Keratinocyte (primary cell): ENCODE results near the gene TXLNB.

Source experiments
- CTCF ChIP-seq, 3 experiments: IDR thresholded peaks in 1 of 3; conservative IDR thresholded peaks in 1 of 3; optimal IDR thresholded peaks in 1 of 3; 2 replicates in 2 of 3; 3 replicates in 1 of 3; pipeline versions ENCODE3 to v1.5.1; 2011; ENCODE audit warnings: low read length in 3 of 3, mild to moderate bottlenecking in 3 of 3, moderate library complexity in 2 of 3, control low read depth in 1 of 3, inconsistent platforms in 1 of 3; ENCODE audit not compliant: insufficient read depth in 2 of 3; ENCODE audit errors: extremely low read depth in 1 of 3
- EZH2 ChIP-seq: IDR thresholded peaks from one replicate; pipeline ENCODE4 v1.6.1; 2012; ENCODE audit warnings: inconsistent platforms, mild to moderate bottlenecking, low read length, moderate library complexity

GRCh38 chr6:139308936-139309603 is 17.3 kb upstream of the TXLNB start:
- TF ChIP-seq CTCF (optimal IDR thresholded peaks at IDR 0.05 in 1 of 3, IDR thresholded peaks at IDR 0.05 in 1 of 3, conservative IDR thresholded peaks at IDR 0.05 in 1 of 3; ENCODE audit: extremely low read depth in 1 of 3, insufficient read depth in 2 of 3, low read length in 3 of 3) (no peak), EZH2 (no peak)
